OCI-LY3 (cell line): ENCODE results near the gene ANAPC13.

Source experiments
- H2AFZ ChIP-seq: fragments of 200-600, 300-600 bp; shearing (Covaris generic); 2 replicates; pipeline ENCODE4 v1.6.0; 2014; ENCODE audit warnings: antibody characterized with exemption, low read depth, low read length
- H3K27ac ChIP-seq: fragments of 200-600, 300-600 bp; sonication (generic); 2 replicates; pipeline ENCODE4 v1.5.1; 2014; ENCODE audit warnings: mild to moderate bottlenecking, low read length, moderate library complexity, mixed read lengths
- H3K27me3 ChIP-seq: fragments of 200-600, 300-600 bp; sonication (generic); 2 replicates; pipeline ENCODE4 v1.6.1; 2014; ENCODE audit warnings: low read depth, low read length, mixed read lengths
- H3K36me3 ChIP-seq: fragments of 200-600, 300-600 bp; sonication (generic); replicated peaks from 2 replicates; pipeline ENCODE3; 2014; ENCODE audit warnings: low read depth, low read length, mixed read lengths
- H3K4me1 ChIP-seq: fragments of 300-600, 200-600 bp; sonication (generic); 2 replicates; pipeline ENCODE4 v1.6.1; 2014; ENCODE audit warnings: low read length, mixed read lengths
- H3K4me2 ChIP-seq: fragments of 200-600, 300-600 bp; sonication (generic); 2 replicates; pipeline ENCODE4 v1.6.1; 2014; ENCODE audit warnings: low read length, mixed read lengths
- H3K4me3 ChIP-seq: fragments of 300-600, 200-600 bp; sonication (generic); 2 replicates; pipeline ENCODE4 v1.5.1; 2014; ENCODE audit warnings: antibody characterized with exemption, mild to moderate bottlenecking, low read length, moderate library complexity
- H3K79me2 ChIP-seq: fragments of 300-600, 200-600 bp; shearing (Covaris generic); 2 replicates; pipeline ENCODE4 v1.6.1; 2014; ENCODE audit warnings: mild to moderate bottlenecking, low read length, mixed read lengths
- H3K9ac ChIP-seq: fragments of 300-600, 200-600 bp; shearing (Covaris generic); 2 replicates; pipeline ENCODE4 v1.6.0; 2014; ENCODE audit warnings: mild to moderate bottlenecking, low read length, moderate library complexity
- H3K9me3 ChIP-seq: fragments of 200-600, 300-600 bp; shearing (Covaris generic); 2 replicates; pipeline ENCODE4 v1.6.1; 2014; ENCODE audit warnings: low read length, mixed read lengths; ENCODE audit not compliant: insufficient read depth
- H4K20me1 ChIP-seq: fragments of 200-600, 300-600 bp; sonication (generic); 2 replicates; pipeline ENCODE4 v1.6.1; 2016; ENCODE audit warnings: low read length, mixed read lengths; ENCODE audit not compliant: insufficient read depth
- CTCF ChIP-seq: fragments of 200-600, 300-600 bp; sonication (generic); IDR thresholded peaks from 2 replicates; pipeline ENCODE4 v1.5.1; 2014; ENCODE audit warnings: antibody characterized with exemption, low read length, low read depth
- EZH2phosphoT487 ChIP-seq: fragments of 200-600 bp; shearing (Covaris generic); IDR thresholded peaks from 2 replicates; pipeline ENCODE4 v1.6.1; 2018; ENCODE audit warnings: antibody characterized with exemption, mixed run types, low read depth

ANAPC13 gene

DNA sequence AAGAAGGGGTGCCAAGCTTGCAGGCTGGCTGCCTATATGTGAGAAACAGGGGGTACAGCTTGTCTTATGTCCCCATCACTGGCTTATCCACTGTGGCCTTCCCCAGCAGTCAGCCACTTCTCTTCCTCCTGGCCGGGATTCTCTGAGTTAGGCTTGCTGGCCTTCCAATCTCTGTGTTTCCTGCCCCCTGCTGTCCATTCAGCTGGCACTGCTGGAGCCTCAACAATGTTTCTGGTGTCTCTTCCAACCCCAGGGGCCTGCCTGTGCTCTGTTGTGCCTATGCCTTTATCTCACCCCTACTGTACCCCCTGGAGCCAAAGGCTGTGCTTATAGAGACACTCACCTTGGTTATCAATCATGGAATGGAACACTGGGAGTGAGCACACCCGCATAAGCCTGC lies 36.5 kb downstream of the ANAPC13 start:
- Histone ChIP-seq H3K36me3 (no peaks in the 10 kb centered on the region), H3K79me2 (no peaks in the 10 kb centered on the region), H3K4me1 (no peaks in the 10 kb centered on the region), H3K4me2 (no peak overlapping the region), H4K20me1 (no peaks in the 10 kb centered on the region), H3K27me3 (peaks cover 31% of the 10 kb centered on the region), H3K9ac (no peak overlapping the region), H3K27ac (no peak overlapping the region), H3K9me3 (no peaks in the 10 kb centered on the region), H3K4me3 (no peak overlapping the region), H2AFZ (no peak overlapping the region)
- no peak for TF ChIP-seq EZH2phosphoT487
- no peak; the same call in 1 of the 2 replicates for TF ChIP-seq CTCF

DNA sequence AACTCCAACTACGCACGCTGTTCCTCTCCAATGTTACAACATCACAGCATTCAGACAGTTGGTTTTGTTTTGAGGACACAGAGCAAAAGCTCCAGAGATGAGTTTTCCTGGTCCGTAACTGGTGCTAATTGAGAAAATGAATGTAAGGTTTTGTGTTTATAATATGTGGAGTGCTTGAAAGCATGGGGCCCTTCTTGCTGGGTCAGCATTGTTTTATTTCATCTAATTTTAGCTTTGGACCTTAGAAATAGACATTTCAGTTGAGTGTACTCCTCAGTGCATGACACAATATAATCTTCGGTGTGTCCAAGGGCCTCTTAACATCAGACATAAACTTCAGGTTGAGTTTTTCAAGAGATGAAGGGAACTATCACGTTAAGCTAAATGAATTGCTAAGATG lies 37.1 kb downstream of the ANAPC13 start:
- Histone ChIP-seq H3K36me3 (no peaks in the 10 kb centered on the region), H3K9ac (no peak overlapping the region), H3K4me2 (no peak overlapping the region), H2AFZ (no peak overlapping the region), H4K20me1 (no peaks in the 10 kb centered on the region), H3K4me3 (no peak overlapping the region), H3K27me3 (peaks cover 25% of the 10 kb centered on the region), H3K4me1 (no peaks in the 10 kb centered on the region), H3K9me3 (no peaks in the 10 kb centered on the region), H3K79me2 (no peaks in the 10 kb centered on the region), H3K27ac (no peak overlapping the region)
- TF ChIP-seq EZH2phosphoT487 = no peak
- TF ChIP-seq CTCF = no peak

DNA sequence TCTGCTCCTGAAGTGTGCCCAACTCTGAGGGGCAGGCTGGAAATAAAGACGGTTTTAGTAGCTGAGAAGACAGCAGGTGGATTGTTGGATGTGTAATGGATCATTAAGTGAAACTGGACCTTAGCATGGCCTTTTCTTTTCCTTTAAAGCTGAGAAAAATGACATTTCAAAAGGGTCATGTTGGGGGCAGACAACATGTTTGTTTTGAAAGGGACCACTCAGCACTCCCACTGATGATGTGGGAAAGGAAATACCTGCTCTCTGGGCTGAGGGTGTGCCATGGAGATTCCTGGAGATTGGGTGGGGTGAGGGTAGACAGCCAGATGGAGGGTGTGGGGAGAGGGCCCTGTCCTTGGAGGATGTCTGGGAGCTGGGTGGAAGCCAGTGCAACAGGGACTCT lies 38.4 kb downstream of the ANAPC13 start:
- Histone ChIP-seq H3K27me3 (peaks cover 18% of the 10 kb centered on the region), H3K79me2 (no peaks in the 10 kb centered on the region), H3K4me2 (no peak overlapping the region), H4K20me1 (no peaks in the 10 kb centered on the region), H3K4me1 (no peaks in the 10 kb centered on the region), H3K36me3 (no peaks in the 10 kb centered on the region), H3K4me3 (no peak overlapping the region), H3K9ac (no peak overlapping the region), H3K9me3 (no peaks in the 10 kb centered on the region), H3K27ac (no peak overlapping the region), H2AFZ (no peak overlapping the region)
- TF ChIP-seq CTCF (no peak), EZH2phosphoT487 (no peak)

DNA sequence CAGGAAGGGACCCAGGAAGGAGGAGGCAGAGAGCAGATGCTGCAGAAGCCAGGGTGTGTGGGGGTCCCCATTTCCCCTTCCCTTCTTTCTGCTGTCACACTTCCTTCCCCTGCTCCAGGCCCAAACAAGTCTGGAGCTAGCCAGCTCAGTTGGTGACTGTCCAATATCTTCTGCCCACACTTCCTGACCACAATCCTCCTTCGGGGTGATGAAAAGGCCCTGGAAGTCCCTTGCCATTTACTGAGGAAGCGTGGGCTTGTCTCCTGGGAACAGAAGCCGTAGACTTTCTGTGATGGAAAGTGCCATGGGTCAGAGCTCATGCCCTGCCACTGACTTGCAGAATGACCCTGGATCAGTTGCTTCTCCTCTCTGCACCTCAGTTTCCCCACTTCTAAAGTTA lies 39.0 kb downstream of the ANAPC13 start:
- Histone ChIP-seq H3K4me3 (no peak overlapping the region), H3K4me2 (no peak overlapping the region), H3K9me3 (no peaks in the 10 kb centered on the region), H3K4me1 (no peaks in the 10 kb centered on the region), H3K36me3 (no peaks in the 10 kb centered on the region), H3K27ac (no peak overlapping the region), H4K20me1 (no peaks in the 10 kb centered on the region), H3K9ac (no peak overlapping the region), H3K27me3 (peaks cover 19% of the 10 kb centered on the region), H2AFZ (no peak overlapping the region), H3K79me2 (no peaks in the 10 kb centered on the region)
- TF ChIP-seq CTCF = no peak
- TF ChIP-seq EZH2phosphoT487 = no peak
